ENCODE measurements around the gene OR2T11.
"Not testable (repeated sequence)": the region's sequence is repeated elsewhere in the genome, so short reads cannot be mapped to it uniquely, and the experiment has no call there.

- not testable (repeated sequence) for TF ChIP-seq CTCF (IDR thresholded peaks at IDR 0.05; ENCODE audit: extremely low read depth in 1 of 2, insufficient read depth in 1 of 2, low read depth in 1 of 2, low read length in 2 of 2); GATA2 (IDR thresholded peaks at IDR 0.05; ENCODE audit: insufficient read depth, insufficient read length, low read depth, low read length); EZH2 (IDR thresholded peaks at IDR 0.05; ENCODE audit: borderline replicate concordance, low read depth, low read length, severe bottlenecking); JUN (IDR thresholded peaks at IDR 0.05; ENCODE audit: borderline replicate concordance, insufficient read depth, insufficient read length, low read depth); POLR2A (IDR thresholded peaks at IDR 0.05; ENCODE audit: low read depth, low read length); MAX (IDR thresholded peaks at IDR 0.05; ENCODE audit: insufficient read depth, insufficient read length)
These were observed 10.3 kb upstream of the OR2T11 start, which contains the start of gene OR2T35 for GRCh38 chr1:248645178-248645577.

Data from endothelial cell of umbilical vein (primary cell).